Activated naive CD4-positive, alpha-beta T cell treated with anti-CD3 and anti-CD28 coated beads, Interleukin-2, amount 50 U/mL, for 16 hours (primary cell): ENCODE data around the gene DDX49.
"Not testable (repeated sequence)": the region's sequence is repeated elsewhere in the genome, so short reads cannot be mapped to it uniquely, and the experiment has no call there.

Experiments used
- DNase-seq: peaks from one replicate; pipeline ENCODE4 v3.0.0-alpha.2; 2020

DDX49 gene

GRCh38 chr19:18896421-18896841 is 23.1 kb upstream of the DDX49 start:
- DNase-seq = no peak

GRCh38 chr19:18897094-18898029 is 22.2 kb upstream of the DDX49 start:
- DNase-seq = no peak

DNA sequence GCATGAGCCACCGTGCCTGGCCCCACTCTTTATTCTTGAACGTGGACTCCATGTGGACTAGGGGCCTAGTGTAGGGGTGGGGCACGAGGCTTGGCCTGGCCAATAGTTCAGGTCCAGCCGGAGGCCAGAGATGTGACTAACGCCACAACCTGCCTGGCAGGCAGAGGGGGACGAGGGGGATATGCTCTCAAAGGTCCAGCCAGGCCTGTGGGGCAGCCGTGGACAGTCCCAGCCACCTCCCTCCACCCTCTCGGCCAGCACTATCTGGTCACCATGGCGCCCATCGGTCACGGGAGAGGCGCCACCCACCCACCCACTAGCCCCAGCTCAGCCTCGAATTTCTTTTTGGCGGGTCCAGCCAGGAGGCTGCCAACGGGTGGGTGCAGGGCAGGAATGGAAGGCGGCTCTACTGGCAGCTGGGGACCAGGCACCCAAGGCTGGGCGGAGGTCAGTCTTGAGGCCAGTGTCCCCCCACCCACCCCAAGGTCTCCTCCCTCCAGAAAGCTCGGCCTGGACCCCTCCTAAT is 21.4 kb upstream of the DDX49 start:
- DNase-seq = no peak

DNA sequence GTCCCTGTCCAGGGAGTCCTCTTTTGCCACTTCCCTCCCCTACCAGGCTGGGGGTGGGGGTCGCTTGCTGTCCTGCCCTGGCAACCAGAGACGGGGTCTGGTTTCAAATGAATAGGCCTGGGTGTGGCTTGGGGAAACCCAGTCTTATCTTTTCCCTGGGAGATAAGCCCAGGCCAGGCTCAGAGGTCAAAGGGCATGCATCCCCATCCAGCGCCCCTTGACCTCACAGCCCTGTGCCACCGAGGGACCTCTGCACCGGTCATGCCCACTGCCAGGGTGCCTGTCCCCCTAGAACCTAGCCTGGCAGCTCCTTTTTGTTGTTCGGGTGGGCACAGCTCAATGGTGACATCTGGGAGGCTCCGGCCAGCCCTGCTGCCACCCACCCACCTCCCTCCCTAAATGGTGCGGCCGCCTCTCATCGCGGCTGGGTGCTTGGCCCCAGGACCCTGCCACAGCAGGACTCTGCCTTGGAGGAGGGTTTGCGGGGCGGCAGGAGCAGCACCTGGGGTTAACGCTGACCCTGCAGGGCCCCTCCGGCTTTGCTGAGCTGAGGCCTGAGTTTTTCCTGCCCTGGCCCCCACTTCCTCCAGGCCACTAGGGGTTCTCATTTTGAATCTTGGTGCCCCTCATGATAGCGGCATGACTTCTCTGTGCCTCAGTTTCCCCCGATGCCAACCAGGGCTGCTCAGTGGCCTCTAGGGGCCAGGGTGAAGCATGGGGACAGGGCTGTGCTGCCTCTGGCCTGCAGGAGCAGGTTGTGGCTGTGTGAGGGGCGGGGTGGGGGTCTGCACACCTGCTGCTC is 20.7 kb upstream of the DDX49 start:
- no peak for DNase-seq

DNA sequence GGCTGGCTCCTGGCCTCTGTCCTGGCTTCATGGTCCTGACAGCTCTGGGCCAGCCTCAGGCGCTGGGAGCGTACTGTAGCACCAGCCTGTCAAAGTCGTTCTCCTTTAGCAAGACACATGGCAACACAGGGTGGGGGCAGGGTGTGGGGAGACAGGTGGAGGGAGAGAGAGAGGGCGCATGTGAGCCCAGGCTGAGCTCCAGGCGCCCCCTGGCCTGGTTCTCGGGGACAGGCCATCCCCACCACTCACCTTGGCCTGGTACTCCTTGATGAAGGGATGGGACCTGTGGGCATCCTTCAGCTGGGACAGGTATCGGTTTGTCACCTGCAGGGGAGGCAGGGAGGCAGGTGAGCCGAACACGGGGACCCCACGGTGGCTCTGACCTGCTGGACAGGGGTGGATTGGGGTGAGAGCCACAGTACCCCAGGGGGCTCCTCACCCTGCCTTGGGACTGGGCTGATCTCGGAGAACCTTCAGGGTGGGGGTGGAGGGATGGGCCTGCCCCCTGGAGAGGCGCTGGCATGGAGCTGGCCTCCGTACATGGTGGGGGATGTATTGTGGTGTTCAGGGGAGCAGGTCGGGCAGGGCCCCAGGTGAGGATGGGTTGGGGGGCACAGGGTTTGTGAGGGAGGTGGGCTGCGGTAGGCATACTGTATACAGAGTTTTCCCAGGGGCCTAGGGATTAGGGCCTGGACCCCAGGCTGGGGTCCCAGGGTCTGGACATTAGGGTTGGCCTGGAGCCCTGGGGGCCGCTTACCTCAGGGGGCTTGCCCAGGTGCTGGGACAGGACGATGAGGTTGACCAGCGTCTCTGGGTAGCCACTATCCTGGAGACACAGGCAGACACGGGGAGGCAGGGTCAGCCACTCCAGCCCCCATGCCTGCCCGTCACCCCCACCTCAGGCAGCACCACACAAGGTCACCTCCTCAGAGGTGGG is 19.6 kb upstream of the DDX49 start:
- DNase-seq = no peak

DNA sequence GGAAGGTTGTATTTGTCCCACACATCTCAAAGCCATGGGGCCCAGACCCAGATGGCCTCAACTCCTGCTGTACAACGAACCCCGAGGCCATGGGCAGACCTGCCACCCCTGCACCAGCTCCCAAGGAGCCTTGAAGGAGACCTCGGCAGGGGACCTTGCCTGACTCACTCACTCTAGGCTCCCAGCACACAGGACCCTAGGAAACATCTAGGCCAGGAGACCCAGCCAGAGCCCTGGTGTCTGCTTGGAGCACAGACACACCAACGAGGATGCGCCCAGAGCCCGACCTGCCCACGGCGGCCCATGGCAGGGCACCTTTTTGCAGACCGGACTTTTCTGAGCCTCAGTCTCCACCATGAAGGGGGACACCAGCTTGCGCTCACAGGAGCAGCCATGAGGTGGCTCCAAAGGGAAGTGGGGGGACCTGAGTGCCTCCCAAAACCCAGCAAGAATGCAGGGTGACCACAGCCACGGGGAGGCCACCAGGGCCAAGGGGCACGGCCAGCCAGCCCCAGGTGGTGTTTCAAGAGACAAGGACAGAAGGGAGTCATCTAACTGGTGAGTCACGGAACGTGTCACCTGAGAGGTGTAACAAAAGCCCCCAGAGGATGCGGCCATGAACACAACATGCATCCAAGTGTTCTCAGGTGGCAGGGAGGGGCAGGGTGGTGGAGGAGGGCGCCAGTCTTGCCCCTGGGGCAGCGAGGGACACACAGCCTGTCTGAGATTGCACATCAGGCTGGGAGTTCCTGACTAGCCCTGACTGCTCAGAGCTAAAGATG is 18.6 kb upstream of the DDX49 start:
- no peak for DNase-seq

DNA sequence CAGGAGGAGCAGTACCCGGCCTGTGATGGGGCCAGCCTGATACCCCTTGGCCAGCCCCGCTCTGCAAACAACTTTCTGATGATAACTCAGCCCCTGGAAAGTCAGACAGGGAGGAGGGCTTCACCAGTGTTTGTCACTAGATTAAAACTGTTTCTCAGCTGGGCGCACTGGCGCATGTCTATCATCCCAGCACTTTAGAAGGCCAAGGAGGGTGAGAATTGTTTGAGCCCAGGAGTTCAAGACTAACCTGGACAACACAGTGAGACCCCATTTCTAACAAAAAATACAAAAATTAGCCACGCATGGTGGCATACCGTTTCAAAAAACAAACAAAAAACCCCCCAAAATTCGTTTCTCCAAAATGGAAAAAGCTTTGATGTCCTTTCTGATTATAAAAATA is 18.0 kb upstream of the DDX49 start:
- no peak for DNase-seq

GRCh38 chr19:18902519-18902918 is 17.0 kb upstream of the DDX49 start:
- not testable (repeated sequence) for DNase-seq

DNA sequence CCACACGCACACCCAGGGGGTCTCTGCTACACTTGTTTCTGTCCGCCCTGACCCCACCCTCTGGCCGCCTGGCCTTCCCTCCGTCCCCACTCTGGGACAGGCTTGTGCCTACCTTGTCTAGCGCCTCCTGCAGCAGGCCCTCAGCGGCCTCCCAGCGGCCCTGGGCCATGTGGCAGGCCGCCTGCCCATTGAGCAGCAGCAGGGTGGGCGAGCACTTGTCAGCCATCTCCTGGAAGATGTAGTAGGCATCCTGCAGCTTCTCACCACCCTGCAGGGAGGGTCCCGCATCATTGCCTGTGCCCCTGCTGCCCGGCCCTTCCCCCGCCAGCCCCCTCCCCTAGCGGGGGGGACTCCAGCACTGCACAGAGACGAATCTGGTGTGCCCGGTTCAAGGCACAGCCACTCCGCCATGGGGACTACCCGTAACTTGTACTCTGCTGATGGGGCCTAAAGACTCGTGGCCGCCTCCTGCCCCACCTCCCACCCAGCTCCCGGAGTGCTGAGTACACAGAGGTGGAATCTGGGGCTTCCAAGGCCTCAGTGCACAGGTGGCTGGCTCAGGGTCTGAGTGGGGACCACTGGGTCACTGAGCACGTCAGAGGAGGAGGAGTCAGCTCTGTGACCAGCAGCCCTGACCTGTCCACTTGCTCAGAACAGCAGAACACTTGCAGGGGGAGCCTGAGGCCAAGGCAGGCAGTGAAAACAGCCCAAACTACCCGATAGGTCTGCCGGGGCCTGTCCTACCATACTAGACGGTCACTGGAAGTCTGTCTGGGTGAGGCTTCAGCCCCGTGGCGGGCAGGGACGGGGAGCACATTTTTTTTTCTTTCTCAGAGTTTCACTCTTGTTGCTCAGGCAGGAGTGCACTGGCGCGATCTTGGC is 16.1 kb upstream of the DDX49 start:
- no peak for DNase-seq

GRCh38 chr19:18904334-18905057 is 15.0 kb upstream of the DDX49 start:
- DNase-seq = no peak

DNA sequence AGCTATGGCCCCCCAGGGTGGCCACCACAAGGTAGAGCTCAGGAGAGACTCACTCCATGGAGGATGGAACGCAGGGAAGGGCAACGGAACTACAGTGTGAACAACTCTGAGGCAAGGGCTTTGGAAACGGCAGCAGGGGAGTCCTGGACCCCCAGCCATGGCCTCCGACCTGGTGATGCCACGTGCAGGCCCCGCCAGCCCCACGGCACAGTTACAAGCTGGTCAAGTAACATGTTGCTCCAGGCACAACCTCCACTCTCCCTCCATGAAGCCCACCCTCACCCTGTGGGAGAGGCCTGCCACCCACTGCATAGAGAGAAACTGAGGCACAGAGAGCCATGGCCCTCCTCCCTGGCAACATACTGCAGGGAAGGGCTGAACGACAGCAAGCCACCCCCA is 14.5 kb upstream of the DDX49 start:
- DNase-seq = no peak

DNA sequence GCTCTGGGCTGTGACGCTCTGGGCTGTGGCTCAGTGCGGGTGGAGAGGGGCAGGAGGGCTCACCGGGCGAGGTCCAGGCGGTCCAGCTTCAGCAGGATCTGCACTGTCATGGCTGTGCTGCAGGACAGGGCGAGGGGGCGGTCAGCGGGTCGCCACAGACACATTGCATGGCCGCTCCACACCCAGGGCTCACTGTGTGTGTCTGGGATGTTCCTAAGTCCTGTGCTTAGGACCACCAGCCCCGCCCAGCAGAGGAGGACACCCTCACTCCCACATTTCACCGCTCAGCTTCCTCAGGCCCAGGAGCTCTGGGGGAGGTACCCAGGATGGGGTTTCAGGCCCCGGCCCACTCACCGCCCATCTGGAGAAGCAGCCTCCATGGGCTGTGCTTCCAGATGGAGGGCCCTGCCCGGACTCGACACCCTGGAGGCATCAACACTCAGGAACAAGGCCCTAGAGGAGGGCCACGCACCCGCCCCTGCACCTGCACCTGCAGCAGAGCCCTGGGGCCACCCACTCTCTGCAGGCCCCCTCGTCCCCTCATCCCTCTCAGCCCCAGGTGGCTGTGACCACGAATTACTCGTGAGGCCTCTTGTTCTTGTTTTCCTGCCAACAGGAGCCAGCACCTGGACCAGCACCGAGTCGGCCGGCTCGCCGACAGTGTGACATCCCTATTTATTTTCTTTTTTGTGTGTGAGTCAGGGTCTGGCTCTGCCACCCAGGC is 13.8 kb upstream of the DDX49 start:
- no peak for DNase-seq

- no peak for DNase-seq
Observed at GRCh38 chr19:18906605-18907519, 12.7 kb upstream of the DDX49 start.

DNA sequence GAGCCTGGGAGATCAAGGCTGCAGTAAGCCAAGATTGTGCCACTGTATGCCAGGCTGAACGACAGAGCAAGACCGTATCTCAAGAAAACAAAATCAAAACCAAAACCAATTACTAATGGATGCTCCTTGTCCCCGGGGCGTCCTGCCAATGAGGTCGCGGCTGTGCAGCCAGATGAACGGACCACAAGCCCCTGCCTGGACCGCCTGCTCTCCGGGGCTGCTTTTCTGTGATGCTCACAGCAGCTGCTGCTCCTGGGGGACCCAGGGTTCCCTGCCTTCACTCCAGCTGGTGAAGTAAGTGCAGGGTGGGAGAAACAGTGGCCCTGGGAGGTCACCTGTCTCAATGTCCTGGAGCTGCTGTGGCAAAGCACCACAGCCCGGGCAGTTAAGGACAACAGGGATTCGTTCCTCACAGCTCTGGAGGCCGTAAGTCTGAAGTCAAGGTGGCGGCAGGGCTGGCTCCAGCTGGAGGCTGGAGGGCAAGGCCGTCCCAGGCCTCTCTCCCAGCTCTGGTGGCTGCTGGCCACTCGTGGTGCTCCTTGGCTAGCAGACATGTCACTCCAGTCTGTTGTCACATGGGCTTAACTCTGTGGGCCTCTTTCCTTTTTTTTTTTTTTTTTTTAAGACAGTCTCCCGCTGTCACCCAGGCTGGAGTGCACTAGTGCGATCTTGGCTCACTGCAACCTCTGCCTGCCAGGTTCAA is 10.4 kb upstream of the DDX49 start:
- no peak for DNase-seq

- DNase-seq = no peak
Observed at GRCh38 chr19:18910010-18910409, 9.5 kb upstream of the DDX49 start.

DNA sequence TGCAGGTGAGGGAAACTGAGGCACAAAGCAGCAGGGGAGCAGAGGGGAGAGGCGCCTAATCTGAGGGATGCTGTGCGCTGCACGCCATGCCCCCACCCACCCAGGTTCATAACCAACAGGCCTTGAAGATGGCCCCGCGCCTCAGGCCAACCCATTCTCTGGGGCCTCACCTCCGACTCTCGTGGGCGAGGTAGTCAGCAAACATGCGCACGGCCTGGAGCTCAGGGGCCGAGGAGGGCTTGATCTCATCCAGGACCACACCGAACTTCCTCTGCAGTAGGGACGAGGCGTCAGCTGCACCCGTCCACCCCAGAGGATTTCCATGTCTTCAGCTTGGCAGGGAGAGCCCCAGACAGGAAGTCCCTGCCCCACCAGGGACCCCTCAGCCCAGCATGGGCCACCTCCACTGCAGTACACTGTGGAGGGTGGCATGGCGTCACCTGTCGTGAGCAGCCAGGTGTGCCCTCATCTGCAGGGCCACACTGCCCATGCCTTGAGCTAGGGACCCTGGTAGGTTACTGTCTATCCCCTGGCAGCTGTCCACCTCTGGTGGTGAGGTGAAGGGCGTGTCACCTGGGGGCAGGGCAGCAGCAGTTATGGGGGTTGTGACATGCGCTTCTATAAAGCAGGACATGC is 8.6 kb upstream of the DDX49 start:
- DNase-seq = no peak

GRCh38 chr19:18912933-18913332 is 6.6 kb upstream of the DDX49 start:
- DNase-seq = no peak
